PFSK-1 (cell line): ENCODE data around the gene SPZ1.

Source experiments
- FOXP2 ChIP-seq: optimal IDR thresholded peaks from 2 replicates; pipeline ENCODE3; 2011; ENCODE audit warnings: borderline replicate concordance, control low read depth, inconsistent platforms; ENCODE audit not compliant: insufficient read depth; ENCODE audit errors: extremely low read length, extremely low read depth
- POLR2AphosphoS5 ChIP-seq: IDR thresholded peaks from 2 replicates; pipeline ENCODE4 v1.6.1; 2012; ENCODE audit warnings: low read depth, mild to moderate bottlenecking, control low read depth, low read length, moderate library complexity
- SIN3A ChIP-seq: IDR thresholded peaks from 2 replicates; pipeline ENCODE4 v1.6.1; 2012; ENCODE audit warnings: mild to moderate bottlenecking, low read length, moderate library complexity, borderline replicate concordance; ENCODE audit not compliant: insufficient read depth
- TAF1 ChIP-seq: IDR thresholded peaks from 2 replicates; pipeline ENCODE4 v1.6.1; 2012; ENCODE audit warnings: low read length, control low read depth, borderline replicate concordance; ENCODE audit not compliant: insufficient read depth
- TF ChIP-seq, protein P1 (sequence below), 2 experiments: IDR thresholded peaks; 2 replicates each; pipeline versions ENCODE4 v1.6.1 to v1.8.0; 2011 to 2012; ENCODE audit warnings: low read depth in 2 of 2, low read length in 2 of 2, control low read depth in 1 of 2, inconsistent platforms in 1 of 2, mild to moderate bottlenecking in 1 of 2, moderate library complexity in 1 of 2; ENCODE audit not compliant: insufficient read depth in 1 of 2

Gene SPZ1

DNA sequence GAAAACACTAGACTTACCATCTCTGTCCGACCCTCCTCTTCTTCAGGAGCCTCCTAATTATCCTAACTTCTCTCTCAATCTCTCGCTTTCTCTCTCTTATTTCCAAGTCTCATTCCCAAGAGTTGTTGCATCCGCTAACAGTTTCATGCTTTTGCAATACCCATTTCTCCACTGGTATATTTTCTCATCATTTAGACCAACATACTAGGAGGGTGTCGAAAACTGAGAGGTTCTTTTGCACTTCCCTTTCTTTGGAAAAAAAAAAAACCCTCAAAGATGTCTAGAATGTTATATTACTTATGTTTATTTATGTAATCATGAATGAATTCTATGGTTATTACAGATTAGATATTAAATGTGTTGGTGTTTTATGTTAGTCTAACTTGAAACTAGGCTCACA lies 35.9 kb downstream of the SPZ1 start:
- TF ChIP-seq FOXP2 (no peak), SIN3A (no peak), TAF1 (no peak), POLR2AphosphoS5 (no peak)
- TF ChIP-seq, protein P1, sequence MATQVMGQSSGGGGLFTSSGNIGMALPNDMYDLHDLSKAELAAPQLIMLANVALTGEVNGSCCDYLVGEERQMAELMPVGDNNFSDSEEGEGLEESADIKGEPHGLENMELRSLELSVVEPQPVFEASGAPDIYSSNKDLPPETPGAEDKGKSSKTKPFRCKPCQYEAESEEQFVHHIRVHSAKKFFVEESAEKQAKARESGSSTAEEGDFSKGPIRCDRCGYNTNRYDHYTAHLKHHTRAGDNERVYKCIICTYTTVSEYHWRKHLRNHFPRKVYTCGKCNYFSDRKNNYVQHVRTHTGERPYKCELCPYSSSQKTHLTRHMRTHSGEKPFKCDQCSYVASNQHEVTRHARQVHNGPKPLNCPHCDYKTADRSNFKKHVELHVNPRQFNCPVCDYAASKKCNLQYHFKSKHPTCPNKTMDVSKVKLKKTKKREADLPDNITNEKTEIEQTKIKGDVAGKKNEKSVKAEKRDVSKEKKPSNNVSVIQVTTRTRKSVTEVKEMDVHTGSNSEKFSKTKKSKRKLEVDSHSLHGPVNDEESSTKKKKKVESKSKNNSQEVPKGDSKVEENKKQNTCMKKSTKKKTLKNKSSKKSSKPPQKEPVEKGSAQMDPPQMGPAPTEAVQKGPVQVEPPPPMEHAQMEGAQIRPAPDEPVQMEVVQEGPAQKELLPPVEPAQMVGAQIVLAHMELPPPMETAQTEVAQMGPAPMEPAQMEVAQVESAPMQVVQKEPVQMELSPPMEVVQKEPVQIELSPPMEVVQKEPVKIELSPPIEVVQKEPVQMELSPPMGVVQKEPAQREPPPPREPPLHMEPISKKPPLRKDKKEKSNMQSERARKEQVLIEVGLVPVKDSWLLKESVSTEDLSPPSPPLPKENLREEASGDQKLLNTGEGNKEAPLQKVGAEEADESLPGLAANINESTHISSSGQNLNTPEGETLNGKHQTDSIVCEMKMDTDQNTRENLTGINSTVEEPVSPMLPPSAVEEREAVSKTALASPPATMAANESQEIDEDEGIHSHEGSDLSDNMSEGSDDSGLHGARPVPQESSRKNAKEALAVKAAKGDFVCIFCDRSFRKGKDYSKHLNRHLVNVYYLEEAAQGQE (IDR thresholded peaks at IDR 0.05; ENCODE audit: insufficient read depth in 1 of 2, low read depth in 2 of 2, low read length in 2 of 2): no peak

DNA sequence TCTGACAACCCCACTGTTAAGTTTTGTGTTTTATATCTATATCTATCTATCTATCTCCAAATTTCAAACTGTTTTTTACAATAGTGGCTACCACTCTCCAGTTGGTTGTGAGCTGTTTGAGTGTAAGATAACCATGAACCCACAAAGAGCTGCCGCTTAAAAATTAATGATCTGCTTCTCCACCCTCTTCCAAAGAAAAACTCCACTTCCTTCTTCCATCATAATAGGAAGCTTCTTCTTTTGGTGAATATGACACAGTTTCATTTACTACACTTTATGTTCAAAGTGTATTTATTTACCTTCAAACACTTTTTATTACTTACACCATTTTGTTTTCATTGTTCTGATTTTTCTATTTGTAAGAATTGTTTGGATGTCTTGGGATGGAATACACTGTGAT lies 37.9 kb downstream of the SPZ1 start:
- TF ChIP-seq, protein P1 (IDR thresholded peaks at IDR 0.05; ENCODE audit: insufficient read depth in 1 of 2, low read depth in 2 of 2, low read length in 2 of 2): no peak
- no peak for TF ChIP-seq FOXP2
- TF ChIP-seq TAF1: no peak
- no peak for TF ChIP-seq POLR2AphosphoS5
- no peak for TF ChIP-seq SIN3A

- TF ChIP-seq, protein P1 (IDR thresholded peaks at IDR 0.05; ENCODE audit: insufficient read depth in 1 of 2, low read depth in 2 of 2, low read length in 2 of 2): no peak
- TF ChIP-seq FOXP2: no peak
- TF ChIP-seq SIN3A: no peak
- no peak for TF ChIP-seq POLR2AphosphoS5
- no peak for TF ChIP-seq TAF1
These were observed 41.2 kb downstream of the SPZ1 start for GRCh38 chr5:80360914-80361444.

GRCh38 chr5:80364892-80365291 lies 45.1 kb downstream of the SPZ1 start:
- TF ChIP-seq FOXP2: no peak
- TF ChIP-seq, protein P1 (IDR thresholded peaks at IDR 0.05; ENCODE audit: insufficient read depth in 1 of 2, low read depth in 2 of 2, low read length in 2 of 2): no peak
- no peak for TF ChIP-seq TAF1
- TF ChIP-seq POLR2AphosphoS5: no peak
- no peak for TF ChIP-seq SIN3A
